Sigmoid colon (tissue), 3 donors: ENCODE data around the gene MTMR3.

Experiments
- CTCF ChIP-seq, 4 experiments: fragments of 450-650 bp in 3 of 4; fragments of 200-600 bp in 1 of 4; IDR thresholded peaks; one replicate each; pipeline ENCODE4 v1.5.1; 2016 to 2019; ENCODE audit warnings: antibody characterized with exemption in 4 of 4, mild to moderate bottlenecking in 3 of 4, moderate library complexity in 2 of 4
- POLR2A ChIP-seq, 2 donors: fragments of 450-650 bp; IDR thresholded peaks; one replicate each; pipeline ENCODE4 v1.6.1; 2016; ENCODE audit warnings: antibody characterized with exemption in 2 of 2, mild to moderate bottlenecking in 2 of 2, moderate library complexity in 2 of 2

DNA sequence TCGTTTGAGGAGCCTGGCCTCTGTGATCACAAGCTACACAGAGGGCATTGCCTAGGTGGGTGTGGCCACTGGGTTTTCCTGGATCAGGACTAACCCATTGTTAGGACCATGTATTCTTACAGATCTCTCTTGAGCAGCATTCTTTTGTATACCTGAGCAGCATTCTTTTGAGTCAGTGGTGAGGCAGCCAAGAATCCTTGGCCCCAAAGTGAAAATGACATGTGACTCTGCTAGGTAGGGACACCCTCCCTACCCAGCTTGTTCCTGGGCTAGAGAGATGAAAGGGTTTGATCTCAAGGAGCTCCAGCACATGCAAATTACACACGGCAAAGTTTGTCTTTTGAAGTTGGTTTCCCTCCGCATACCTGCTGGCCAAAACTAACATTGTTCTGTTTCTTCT is 142.2 kb downstream of the MTMR3 start:
- TF ChIP-seq CTCF (IDR thresholded peaks at IDR 0.05), result no peak
- no peak for TF ChIP-seq POLR2A (IDR thresholded peaks at IDR 0.05)
